Colonic mucosa (tissue), 4 donors: ENCODE data around the gene ARHGAP22. TPM values are rescaled to one million over a fixed set of nuclear protein-coding genes. Genes with fewer than 3 reads are reported as not detected.

ENCODE experiments used
- DNase-seq: peaks from one replicate; pipeline ENCODE4 v3.0.0-alpha.2; 2020
- H3K27ac ChIP-seq: fragments of 200-600 bp; one replicate; pipeline ENCODE4 v1.8.0; 2021
- H3K27me3 ChIP-seq: fragments of 200-600 bp; one replicate; pipeline ENCODE4 v1.8.0; 2021
- H3K36me3 ChIP-seq: fragments of 200-600 bp; one replicate; pipeline ENCODE4 v1.8.0; 2021
- H3K4me1 ChIP-seq: fragments of 200-600 bp; one replicate; pipeline ENCODE4 v1.8.0; 2021; ENCODE audit warnings: mild to moderate bottlenecking
- H3K4me3 ChIP-seq: fragments of 200-600 bp; one replicate; pipeline ENCODE4 v1.8.0; 2021
- H3K9ac ChIP-seq, 2 donors: one replicate each; pipeline ENCODE4 v1.7.0; 2013; ENCODE audit warnings: control low read depth in 2 of 2, low read depth in 2 of 2, low read length in 2 of 2
- H3K9me3 ChIP-seq: fragments of 200-600 bp; one replicate; pipeline ENCODE4 v1.8.0; 2021
- intact Hi-C: fragments of 100-400 bp; cut with DNase I; formaldehyde crosslinking; loops from one replicate; pipeline ENCODE4 v1.14.1; 2022
- total RNA-seq, 2 donors: library from RNA; stranded (reverse); fragmentation: NEBNext Ultra II Directional in 1 of 2; extraction: Animal tissue kit (Norgen Biotek cat#: 25700) in 1 of 2; gene quantifications; one replicate each; pipeline ENCODE4 v1.2.1, GENCODE V29; 2021
- TF ChIP-seq, protein P1 (sequence below): fragments of 200-600 bp; IDR thresholded peaks from one replicate; pipeline ENCODE4 v1.8.0; 2022; ENCODE audit warnings: antibody characterized with exemption, mild to moderate bottlenecking
- donor health status: healthy.
- donor health status: DM: no; HTN: no; CAD: no.
- donor health status: DM: no; HTN: no; CAD: no.

Gene ARHGAP22
- total RNA-seq, 2 donors from 2014 or later, result 0.86 to 1.6 TPM

- DNase-seq, result no peak
- Histone ChIP-seq H3K4me1 (no peaks in the 10 kb centered on the region), H3K27ac (no peak overlapping the region), H3K27me3 (no peaks in the 10 kb centered on the region), H3K4me3 (no peak overlapping the region), H3K9me3 (no peaks in the 10 kb centered on the region), H3K9ac (no peak overlapping the region), H3K36me3 (no peaks in the 10 kb centered on the region)
- intact Hi-C loops, result no loop called here
- TF ChIP-seq, protein P1, sequence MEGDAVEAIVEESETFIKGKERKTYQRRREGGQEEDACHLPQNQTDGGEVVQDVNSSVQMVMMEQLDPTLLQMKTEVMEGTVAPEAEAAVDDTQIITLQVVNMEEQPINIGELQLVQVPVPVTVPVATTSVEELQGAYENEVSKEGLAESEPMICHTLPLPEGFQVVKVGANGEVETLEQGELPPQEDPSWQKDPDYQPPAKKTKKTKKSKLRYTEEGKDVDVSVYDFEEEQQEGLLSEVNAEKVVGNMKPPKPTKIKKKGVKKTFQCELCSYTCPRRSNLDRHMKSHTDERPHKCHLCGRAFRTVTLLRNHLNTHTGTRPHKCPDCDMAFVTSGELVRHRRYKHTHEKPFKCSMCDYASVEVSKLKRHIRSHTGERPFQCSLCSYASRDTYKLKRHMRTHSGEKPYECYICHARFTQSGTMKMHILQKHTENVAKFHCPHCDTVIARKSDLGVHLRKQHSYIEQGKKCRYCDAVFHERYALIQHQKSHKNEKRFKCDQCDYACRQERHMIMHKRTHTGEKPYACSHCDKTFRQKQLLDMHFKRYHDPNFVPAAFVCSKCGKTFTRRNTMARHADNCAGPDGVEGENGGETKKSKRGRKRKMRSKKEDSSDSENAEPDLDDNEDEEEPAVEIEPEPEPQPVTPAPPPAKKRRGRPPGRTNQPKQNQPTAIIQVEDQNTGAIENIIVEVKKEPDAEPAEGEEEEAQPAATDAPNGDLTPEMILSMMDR, result no peak
These were observed 9.9 kb downstream of the ARHGAP22 start for GRCh38 chr10:48594803-48595538.

DNA sequence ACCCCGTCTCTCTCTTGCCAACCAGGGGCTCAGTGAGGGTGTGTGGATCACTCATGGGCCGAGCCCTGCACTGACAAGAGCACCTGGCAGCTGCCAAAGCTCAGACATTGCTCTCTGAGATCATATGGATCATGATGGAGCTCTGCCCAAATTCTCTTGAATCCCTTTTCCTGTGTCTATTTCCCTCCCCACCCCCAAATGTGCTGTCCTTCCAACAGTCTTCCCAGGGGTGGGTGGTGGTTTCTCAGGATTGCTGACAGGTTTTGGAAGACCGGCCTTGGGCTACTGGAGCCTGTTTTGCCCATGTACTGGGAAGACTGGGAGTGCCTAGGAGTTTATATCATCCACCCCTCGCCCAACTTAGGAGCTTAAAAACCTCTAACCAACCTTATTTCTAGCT, 10.5 kb downstream of the ARHGAP22 start:
- no peak for DNase-seq
- no peaks in the 10 kb centered on the region for H3K9me3 ChIP-seq
- no peak overlapping the region for H3K4me3 ChIP-seq
- no peaks in the 10 kb centered on the region for H3K36me3 ChIP-seq
- TF ChIP-seq, protein P1, result no peak
- no peak overlapping the region for H3K27ac ChIP-seq
- H3K27me3 ChIP-seq, result no peaks in the 10 kb centered on the region
- intact Hi-C loops, result no loop called here
- H3K4me1 ChIP-seq, result no peaks in the 10 kb centered on the region
- H3K9ac ChIP-seq, result no peak overlapping the region

- Histone ChIP-seq H3K4me3 (no peak overlapping the region), H3K27ac (no peak overlapping the region), H3K36me3 (no peaks in the 10 kb centered on the region), H3K4me1 (no peaks in the 10 kb centered on the region), H3K9ac (no peak overlapping the region), H3K27me3 (no peaks in the 10 kb centered on the region), H3K9me3 (no peaks in the 10 kb centered on the region)
- no peak for DNase-seq
- intact Hi-C loops, result no loop called here
- TF ChIP-seq, protein P1, result no peak
These were observed 12.5 kb downstream of the ARHGAP22 start for GRCh38 chr10:48592346-48592745.

GRCh38 chr10:48590945-48591344, 13.9 kb downstream of the ARHGAP22 start:
- Histone ChIP-seq H3K27me3 (no peaks in the 10 kb centered on the region), H3K4me3 (no peak overlapping the region), H3K27ac (no peak overlapping the region), H3K9me3 (no peaks in the 10 kb centered on the region), H3K36me3 (no peaks in the 10 kb centered on the region), H3K9ac (no peak overlapping the region), H3K4me1 (no peaks in the 10 kb centered on the region)
- DNase-seq, result no peak
- TF ChIP-seq, protein P1, result no peak
- intact Hi-C loops, result no loop called here

- no peak for DNase-seq
- no peak overlapping the region for H3K27ac ChIP-seq
These were observed 15.6 kb downstream of the ARHGAP22 start for GRCh38 chr10:48589266-48589665.

More at GRCh38 chr10:48589266-48589665, 15.6 kb downstream of the ARHGAP22 start:
- H3K27me3 ChIP-seq, result no peaks in the 10 kb centered on the region
- H3K4me3 ChIP-seq, result no peak overlapping the region
- no peak overlapping the region for H3K9ac ChIP-seq
- no peaks in the 10 kb centered on the region for H3K9me3 ChIP-seq
- intact Hi-C loops, result no loop called here
- TF ChIP-seq, protein P1, result no peak
- H3K36me3 ChIP-seq, result no peaks in the 10 kb centered on the region
- H3K4me1 ChIP-seq, result no peaks in the 10 kb centered on the region
